HepG2 (cell line): Measurements from ENCODE around the gene RASSF4. TPM values are rescaled to one million over a fixed set of nuclear protein-coding genes. Genes with fewer than 3 reads are reported as not detected.
A peak's percentile ranks its signal among the peaks of the same experiment; 100 is the strongest.

Experiments used
- ATF7-NPFF ChIP-seq: sonication (generic); formaldehyde crosslinking; IDR thresholded peaks from 2 replicates; pipeline ENCODE4 v1.8.1; 2023; ENCODE audit warnings: mild to moderate bottlenecking, low read depth, missing genetic modification reagents, moderate library complexity
- CCDC6 ChIP-seq: sonication (generic); formaldehyde crosslinking; IDR thresholded peaks from 2 replicates; pipeline ENCODE4 v1.8.1; 2022; ENCODE audit warnings: mild to moderate bottlenecking, missing genetic modification reagents, moderate library complexity
- IRF2 ChIP-seq: IDR thresholded peaks from 2 replicates; pipeline ENCODE4 v1.6.1; 2018; ENCODE audit warnings: missing genetic modification reagents, missing compliant biosample characterization
- LRRFIP1 ChIP-seq: sonication (generic); formaldehyde crosslinking; conservative IDR thresholded peaks from 2 replicates; pipeline ENCODE4 v1.4.0; 2020; ENCODE audit warnings: missing genetic modification reagents
- MLXIP ChIP-seq: sonication (generic); formaldehyde crosslinking; IDR thresholded peaks from 2 replicates; pipeline ENCODE4 v1.9.0; 2021; ENCODE audit warnings: missing genetic modification reagents, borderline replicate concordance
- MNT ChIP-seq: fragments of 450-650 bp; IDR thresholded peaks from 2 replicates; pipeline ENCODE4 v1.6.1; 2016
- ZBTB40 ChIP-seq, 2 experiments: fragments of 450-650 bp in 1 of 2; sonication (generic) in 1 of 2; formaldehyde crosslinking in 1 of 2; IDR thresholded peaks; 2 replicates each; pipeline versions ENCODE4 v1.6.1 to v1.8.0; 2016 to 2022; ENCODE audit warnings: antibody characterized with exemption in 1 of 2, mild to moderate bottlenecking in 1 of 2, missing genetic modification reagents in 1 of 2
- ZNF10 ChIP-seq: sonication (generic); formaldehyde crosslinking; IDR thresholded peaks from 2 replicates; pipeline ENCODE4 v1.4.0; 2020; ENCODE audit warnings: mild to moderate bottlenecking, low read depth, missing genetic modification reagents, borderline replicate concordance
- ZNF546 ChIP-seq: sonication (generic); formaldehyde crosslinking; conservative IDR thresholded peaks from 2 replicates; pipeline ENCODE4 v1.8.1; 2023; ENCODE audit warnings: mild to moderate bottlenecking, missing genetic modification reagents
- ZNF660 ChIP-seq: sonication (generic); formaldehyde crosslinking; IDR thresholded peaks from 2 replicates; pipeline ENCODE4 v1.5.1; 2020; ENCODE audit warnings: mild to moderate bottlenecking, low read depth, missing genetic modification reagents, borderline replicate concordance
- polyA plus RNA-seq, 8 experiments: library from polyadenylated mRNA; depleted of rRNA in 3 of 8; stranded (reverse) in 7 of 8; unstranded in 1 of 8; fragments of >200 nt; fragmentation: Illumina TruSeq in 4 of 8; extraction: Trizol in 4 of 8; gene quantifications; 2 replicates each; pipeline versions ENCODE4 v1.2.1 to v1.2.3, GENCODE V29; 2011 to 2016; ENCODE audit warnings: low read depth in 4 of 8, missing spikeins in 1 of 8, mixed read lengths in 1 of 8; ENCODE audit not compliant: insufficient read depth in 1 of 8
- total RNA-seq, 5 experiments: library from RNA; depleted of rRNA; stranded (reverse); fragments of >200 nt; fragmentation: Illumina TruSeq; extraction: Trizol; gene quantifications; 2 replicates each; pipeline ENCODE4 v1.2.3, GENCODE V29; 2016; ENCODE audit warnings: low read depth in 1 of 5

RASSF4 gene
- total and polyA plus RNA-seq, 2 of the 13 experiments (the other 11 are each of a cell fraction or from before 2014, with no cell fraction given) = 34.0 to 51.7 TPM

DNA sequence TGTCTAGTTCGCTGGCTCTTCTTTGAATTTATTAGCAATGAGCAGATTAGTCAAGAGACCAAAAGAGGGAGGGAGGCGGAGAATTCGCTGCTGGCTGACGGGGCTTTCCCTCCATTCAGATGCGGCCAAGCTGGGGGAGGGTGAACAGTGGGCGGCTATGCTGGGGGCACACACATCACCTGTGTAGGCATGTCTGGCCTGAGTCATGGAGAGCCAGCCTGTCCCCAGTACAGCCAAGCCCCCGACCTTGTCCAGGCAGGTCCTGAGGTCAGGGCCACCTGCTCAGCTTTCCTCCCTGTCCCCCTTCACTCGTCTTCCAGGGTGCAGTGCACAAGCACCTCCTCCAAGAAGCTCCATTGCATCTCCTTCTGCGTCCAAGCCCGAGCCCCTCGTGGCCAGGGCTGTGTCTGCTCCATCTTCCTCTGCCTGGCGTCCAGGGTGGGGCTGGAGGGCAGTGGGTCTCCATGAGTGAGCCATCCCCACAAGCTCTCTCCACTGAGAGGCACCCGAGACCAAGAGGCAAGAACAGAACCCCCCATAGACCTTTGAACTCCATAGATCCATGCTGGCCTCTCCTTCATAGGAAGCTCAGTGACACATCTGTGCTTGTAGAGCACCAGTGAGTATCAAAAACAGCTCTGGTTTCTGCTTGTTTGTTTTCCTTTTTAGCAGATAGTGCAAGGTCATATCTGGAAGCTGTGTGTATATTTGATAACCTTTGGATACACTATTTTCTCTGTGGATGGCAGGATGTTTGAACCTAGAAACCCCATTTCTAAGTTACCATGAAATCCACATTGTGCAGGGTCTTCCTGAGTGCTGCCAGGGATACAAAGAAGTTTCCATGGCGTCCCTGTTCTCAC, 20.9 kb downstream of the RASSF4 start (continued):
- TF ChIP-seq MNT = 0 out of 2 replicates have a peak, but pooled peaks have one; percentile 3
- TF ChIP-seq ZNF10 (CRISPR knock-in tag) = no peak
- TF ChIP-seq CCDC6 (CRISPR knock-in tag) = no peak
- no peak for TF ChIP-seq LRRFIP1
- TF ChIP-seq ZNF546 (CRISPR knock-in tag) = no peak
- no peak for TF ChIP-seq ZNF660
- no peak for TF ChIP-seq ATF7-NPFF (CRISPR knock-in tag)
- peak; percentile 74; the same call in 1 of the 2 replicates for TF ChIP-seq IRF2 (CRISPR knock-in tag)
- TF ChIP-seq ZBTB40 (IDR thresholded peaks at IDR 0.05) = no peak
- no peak for TF ChIP-seq ZBTB40 (CRISPR knock-in tag; IDR thresholded peaks at IDR 0.05)
- no peak for TF ChIP-seq MLXIP (CRISPR knock-in tag)
